Calu3 (cell line): ENCODE measurements around the gene SDCCAG8. TPM values are rescaled to one million over a fixed set of nuclear protein-coding genes. Genes with fewer than 3 reads are reported as not detected.

Source experiments
- BruUV-seq: library from RNA; stranded (reverse); fragments of 400-500 nt; replicated peaks from 2 replicates; lab custom pipeline; 2021; lab: Mats Ljungman, UMichigan
- CTCF ChIA-PET: fragments of 300-600 bp; sonication (Branson Sonifier 250); formaldehyde crosslinking; loops from one replicate; lab custom pipeline; 2022; ENCODE audit warnings: antibody characterized with exemption; lab: Charles Lee
- DNase-seq: peaks from one replicate; pipeline ENCODE4 v3.0.0; 2022
- H3K27ac Mint-ChIP-seq: one replicate; pipeline ENCODE4 v1.8.0; 2022; ENCODE audit warnings: mixed read lengths; ENCODE audit not compliant: unreplicated experiment
- H3K27me3 Mint-ChIP-seq: one replicate; pipeline ENCODE4 v1.8.0; 2022; ENCODE audit warnings: mixed read lengths; ENCODE audit not compliant: unreplicated experiment
- H3K36me3 Mint-ChIP-seq: one replicate; pipeline ENCODE4 v1.8.0; 2022; ENCODE audit warnings: mild to moderate bottlenecking, moderate library complexity, mixed read lengths; ENCODE audit not compliant: insufficient read depth, unreplicated experiment
- H3K4me1 Mint-ChIP-seq: one replicate; pipeline ENCODE4 v1.8.0; 2022; ENCODE audit warnings: mild to moderate bottlenecking, low read depth, mixed read lengths; ENCODE audit not compliant: unreplicated experiment
- H3K4me3 Mint-ChIP-seq: one replicate; pipeline ENCODE4 v1.8.0; 2022; ENCODE audit warnings: mild to moderate bottlenecking, low read depth, moderate library complexity, mixed read lengths; ENCODE audit not compliant: unreplicated experiment
- H3K9me3 Mint-ChIP-seq: one replicate; pipeline ENCODE4 v1.8.0; 2022; ENCODE audit warnings: low read depth, mixed read lengths; ENCODE audit not compliant: unreplicated experiment
- CTCF ChIP-seq: fragments of 200-600 bp; IDR thresholded peaks from one replicate; pipeline ENCODE4 v1.8.0; 2022; ENCODE audit warnings: antibody characterized with exemption; ENCODE audit not compliant: unreplicated experiment
- intact Hi-C: fragments of 100-400 bp; cut with micrococcal nuclease; formaldehyde crosslinking; loops from one replicate; pipeline ENCODE4 v1.10.0; 2022; ENCODE audit not compliant: unreplicated experiment
- total RNA-seq: library from RNA; stranded (reverse); gene quantifications from 2 replicates; pipeline ENCODE4 v1.2.3, GENCODE V29; 2022

Gene SDCCAG8
- total RNA-seq, 1 experiment from 2014 or later, result 67.3 TPM

GRCh38 chr1:243322326-243322725 is 66.5 kb downstream of the SDCCAG8 start:
- CTCF ChIA-PET, result interaction anchor here (0.6 kb wide), 1 partner anchor 86 kb away, joined by 3 read pairs; no protein-coding TSS in a partner anchor
- Mint-ChIP-seq H3K36me3 (no peaks in the 10 kb centered on the region), H3K27ac (no peak overlapping the region), H3K9me3 (no peaks in the 10 kb centered on the region), H3K4me3 (no peak overlapping the region), H3K4me1 (peaks cover 9% of the 10 kb centered on the region), H3K27me3 (no peaks in the 10 kb centered on the region)
- no peak for TF ChIP-seq CTCF
- intact Hi-C loops, result loop anchor here (5.0 to 10.0 kb wide), 2 partner anchors 305 to 858 kb away; no protein-coding TSS in a partner anchor
- DNase-seq, result no peak
- no TSS peak for BruUV-seq

GRCh38 chr1:243323491-243323890 is 67.7 kb downstream of the SDCCAG8 start:
- H3K27ac Mint-ChIP-seq, result no peak overlapping the region
- H3K27me3 Mint-ChIP-seq, result no peaks in the 10 kb centered on the region
- CTCF ChIA-PET, result no interaction called here
- H3K4me1 Mint-ChIP-seq, result peaks cover 9% of the 10 kb centered on the region
- no TSS peak for BruUV-seq
- DNase-seq, result no peak
- no peak for TF ChIP-seq CTCF
- H3K36me3 Mint-ChIP-seq, result no peaks in the 10 kb centered on the region
- H3K9me3 Mint-ChIP-seq, result no peaks in the 10 kb centered on the region
- no peak overlapping the region for H3K4me3 Mint-ChIP-seq
- intact Hi-C loops, result loop anchor here (5.0 to 10.0 kb wide), 2 partner anchors 306 to 859 kb away; no protein-coding TSS in a partner anchor

GRCh38 chr1:243325305-243325890 is 69.6 kb downstream of the SDCCAG8 start:
- no peak overlapping the region for H3K4me3 Mint-ChIP-seq
- H3K27me3 Mint-ChIP-seq, result no peaks in the 10 kb centered on the region
- no peak overlapping the region for H3K27ac Mint-ChIP-seq
- BruUV-seq, result no TSS peak
- intact Hi-C loops, result loop anchor here (5.0 to 10.0 kb wide), 2 partner anchors 73 to 861 kb away; no protein-coding TSS in a partner anchor
- H3K36me3 Mint-ChIP-seq, result no peaks in the 10 kb centered on the region
- TF ChIP-seq CTCF, result peak; percentile 81
- peaks cover 9% of the 10 kb centered on the region for H3K4me1 Mint-ChIP-seq
- CTCF ChIA-PET, result no interaction called here
- no peaks in the 10 kb centered on the region for H3K9me3 Mint-ChIP-seq
- peak; percentile 43 for DNase-seq

- no peak overlapping the region for H3K27ac Mint-ChIP-seq
- intact Hi-C loops, result no loop called here
- no TSS peak for BruUV-seq
- no peak for DNase-seq
- TF ChIP-seq CTCF, result no peak
- H3K9me3 Mint-ChIP-seq, result no peaks in the 10 kb centered on the region
- CTCF ChIA-PET, result no interaction called here
- H3K4me1 Mint-ChIP-seq, result no peaks in the 10 kb centered on the region
- no peaks in the 10 kb centered on the region for H3K27me3 Mint-ChIP-seq
- H3K36me3 Mint-ChIP-seq, result peaks cover 5% of the 10 kb centered on the region
- H3K4me3 Mint-ChIP-seq, result no peak overlapping the region
Measured at GRCh38 chr1:243332440-243332839, 76.6 kb downstream of the SDCCAG8 start.
